GM23338 (cell line): Measurements from ENCODE around the gene UBAC2. TPM values are rescaled to one million over a fixed set of nuclear protein-coding genes. Genes with fewer than 3 reads are reported as not detected.

Experiments used
- ATAC-seq: fragments of 200-7000 bp; cut with Tn5 transposase; 3 replicates; pipeline ENCODE4 v1.9.1; 2020
- DNase-seq: peaks from one replicate; pipeline ENCODE4 v3.0.0-alpha.2; 2015; ENCODE audit warnings: low spot score
- H2AFZ ChIP-seq: fragments of 200-600 bp; sonication (generic); 2 replicates; pipeline ENCODE4 v1.8.0; 2016; ENCODE audit warnings: antibody characterized with exemption, mild to moderate bottlenecking, moderate library complexity
- H3F3A ChIP-seq: fragments of 200-600 bp; sonication (generic); replicated peaks from 2 replicates; pipeline ENCODE4 v1.8.0; 2017; ENCODE audit warnings: antibody characterized with exemption, mixed run types, low read depth
- H3K27ac ChIP-seq: fragments of 200-600 bp; sonication (generic); 2 replicates; pipeline ENCODE4 v1.6.1; 2016; ENCODE audit warnings: low read depth
- H3K27me3 ChIP-seq: fragments of 200-600 bp; sonication (generic); 2 replicates; pipeline ENCODE4 v1.8.0; 2016; ENCODE audit warnings: mild to moderate bottlenecking, mixed run types, moderate library complexity; ENCODE audit not compliant: insufficient read depth
- H3K36me3 ChIP-seq: fragments of 200-600 bp; sonication (generic); 2 replicates; pipeline ENCODE4 v1.8.0; 2016; ENCODE audit warnings: mild to moderate bottlenecking; ENCODE audit not compliant: insufficient read depth
- H3K4me1 ChIP-seq: fragments of 200-600 bp; sonication (generic); 2 replicates; pipeline ENCODE4 v1.8.0; 2016; ENCODE audit warnings: mild to moderate bottlenecking, moderate library complexity; ENCODE audit not compliant: insufficient read depth
- H3K4me2 ChIP-seq: fragments of 200-600 bp; sonication (generic); 2 replicates; pipeline ENCODE4 v1.7.1; 2017; ENCODE audit warnings: mixed run types
- H3K4me3 ChIP-seq: fragments of 200-600 bp; sonication (generic); 2 replicates; pipeline ENCODE4 v1.6.1; 2016; ENCODE audit warnings: mixed run types
- H3K79me2 ChIP-seq: fragments of 200-600 bp; sonication (generic); replicated peaks from 2 replicates; pipeline ENCODE4 v1.8.0; 2017; ENCODE audit warnings: mild to moderate bottlenecking; ENCODE audit not compliant: insufficient read depth
- H3K9me2 ChIP-seq: fragments of 200-600 bp; sonication (generic); 2 replicates; pipeline ENCODE4 v1.8.0; 2017; ENCODE audit not compliant: insufficient read depth
- H4K20me1 ChIP-seq: fragments of 200-600 bp; sonication (generic); replicated peaks from 2 replicates; pipeline ENCODE4 v1.8.0; 2017; ENCODE audit warnings: mild to moderate bottlenecking; ENCODE audit not compliant: insufficient read depth
- H3K27ac Mint-ChIP-seq: 2 replicates; pipeline ENCODE4 v1.8.0; 2020; ENCODE audit warnings: inconsistent platforms, mild to moderate bottlenecking, moderate library complexity, mixed read lengths
- H3K27me3 Mint-ChIP-seq: 3 replicates; pipeline ENCODE4 v1.8.0; 2022; ENCODE audit warnings: low read depth, mild to moderate bottlenecking, moderate library complexity, mixed read lengths, inconsistent platforms; ENCODE audit not compliant: insufficient read depth, poor library complexity
- H3K36me3 Mint-ChIP-seq: 3 replicates; pipeline ENCODE4 v1.8.0; 2021; ENCODE audit warnings: low read depth, mild to moderate bottlenecking, inconsistent platforms, moderate library complexity, mixed read lengths
- H3K4me1 Mint-ChIP-seq: 3 replicates; pipeline ENCODE4 v1.8.0; 2020; ENCODE audit warnings: mild to moderate bottlenecking, inconsistent platforms, mixed read lengths
- H3K4me3 Mint-ChIP-seq: 3 replicates; pipeline ENCODE4 v1.8.0; 2021; ENCODE audit warnings: moderate library complexity, mild to moderate bottlenecking, inconsistent platforms, mixed read lengths
- H3K9me3 Mint-ChIP-seq: 3 replicates; pipeline ENCODE4 v1.8.0; 2020; ENCODE audit warnings: moderate library complexity, mild to moderate bottlenecking, inconsistent platforms, mixed read lengths
- CREB1 ChIP-seq: fragments of 250-450 bp; sonication (Bioruptor Pico); IDR thresholded peaks from 2 replicates; pipeline ENCODE4 v1.5.0; 2020; ENCODE audit warnings: low read depth, mild to moderate bottlenecking, moderate library complexity
- EZH2 ChIP-seq: fragments of 200-600 bp; sonication (generic); IDR thresholded peaks from one replicate; pipeline ENCODE4 v1.8.0; 2017; ENCODE audit warnings: antibody characterized with exemption, mild to moderate bottlenecking, low read depth; ENCODE audit not compliant: unreplicated experiment
- EZH2phosphoT487 ChIP-seq: fragments of 200-600 bp; sonication (generic); IDR thresholded peaks from one replicate; pipeline ENCODE4 v1.8.1; 2018; ENCODE audit warnings: antibody characterized with exemption; ENCODE audit not compliant: unreplicated experiment
- JUNB ChIP-seq: IDR thresholded peaks from one replicate; pipeline ENCODE4 v1.6.1; 2016; ENCODE audit warnings: antibody characterized with exemption; ENCODE audit not compliant: unreplicated experiment
- NANOG ChIP-seq: IDR thresholded peaks from 2 replicates; pipeline ENCODE4 v1.6.1; 2016; ENCODE audit warnings: antibody characterized with exemption, borderline replicate concordance
- POLR2AphosphoS5 ChIP-seq: IDR thresholded peaks from 2 replicates; pipeline ENCODE4 v1.6.1; 2016; ENCODE audit warnings: antibody characterized with exemption, low read depth
- STAT1 ChIP-seq: IDR thresholded peaks from one replicate; pipeline ENCODE4 v1.6.1; 2016; ENCODE audit warnings: antibody characterized with exemption; ENCODE audit not compliant: unreplicated experiment
- ZNF114 ChIP-seq: fragments of 250-450 bp; sonication (Bioruptor Pico); IDR thresholded peaks from 2 replicates; pipeline ENCODE4 v1.5.0; 2020; ENCODE audit warnings: mild to moderate bottlenecking, moderate library complexity
- ZNF331 ChIP-seq: fragments of 250-450 bp; sonication (Bioruptor Pico); IDR thresholded peaks from 2 replicates; pipeline ENCODE4 v1.5.0; 2020; ENCODE audit warnings: low read depth, mild to moderate bottlenecking, moderate library complexity
- polyA plus RNA-seq: library from polyadenylated mRNA; unstranded; fragments of >200 nt; fragmentation: Nextera tagmentation; extraction: Ambion mirVana; gene quantifications from 2 replicates; pipeline ENCODE4 v1.2.1, GENCODE V29; 2016
- total RNA-seq: library from RNA; depleted of rRNA; stranded (reverse); fragments of >200 nt; shearing (Covaris generic); gene quantifications from 2 replicates; pipeline ENCODE4 v1.2.3, GENCODE V29; 2014
- TF ChIP-seq, protein P1 (sequence below): fragments of 250-450 bp; sonication (Bioruptor Pico); IDR thresholded peaks from 2 replicates; pipeline ENCODE4 v1.5.0; 2020; ENCODE audit warnings: mild to moderate bottlenecking, moderate library complexity
- TF ChIP-seq, protein P2 (sequence below): IDR thresholded peaks from 2 replicates; pipeline ENCODE4 v1.6.1; 2016; ENCODE audit warnings: antibody characterized with exemption
- TF ChIP-seq, protein P3 (sequence below): IDR thresholded peaks from one replicate; pipeline ENCODE4 v1.6.1; 2018; ENCODE audit warnings: antibody characterized with exemption; ENCODE audit not compliant: unreplicated experiment
- TF ChIP-seq, protein P4 (sequence below), 2 experiments: fragments of 200-600 bp in 1 of 2; sonication (generic) in 1 of 2; conservative IDR thresholded peaks; 2 replicates each; pipeline versions ENCODE4 v1.5.1 to v1.6.1; 2016 to 2017; ENCODE audit warnings: antibody characterized with exemption in 2 of 2, low read depth in 2 of 2, mild to moderate bottlenecking in 2 of 2, moderate library complexity in 1 of 2

Gene UBAC2
- total and polyA plus RNA-seq, 2 experiments from 2014 or later = 37.9 to 76.9 TPM

DNA sequence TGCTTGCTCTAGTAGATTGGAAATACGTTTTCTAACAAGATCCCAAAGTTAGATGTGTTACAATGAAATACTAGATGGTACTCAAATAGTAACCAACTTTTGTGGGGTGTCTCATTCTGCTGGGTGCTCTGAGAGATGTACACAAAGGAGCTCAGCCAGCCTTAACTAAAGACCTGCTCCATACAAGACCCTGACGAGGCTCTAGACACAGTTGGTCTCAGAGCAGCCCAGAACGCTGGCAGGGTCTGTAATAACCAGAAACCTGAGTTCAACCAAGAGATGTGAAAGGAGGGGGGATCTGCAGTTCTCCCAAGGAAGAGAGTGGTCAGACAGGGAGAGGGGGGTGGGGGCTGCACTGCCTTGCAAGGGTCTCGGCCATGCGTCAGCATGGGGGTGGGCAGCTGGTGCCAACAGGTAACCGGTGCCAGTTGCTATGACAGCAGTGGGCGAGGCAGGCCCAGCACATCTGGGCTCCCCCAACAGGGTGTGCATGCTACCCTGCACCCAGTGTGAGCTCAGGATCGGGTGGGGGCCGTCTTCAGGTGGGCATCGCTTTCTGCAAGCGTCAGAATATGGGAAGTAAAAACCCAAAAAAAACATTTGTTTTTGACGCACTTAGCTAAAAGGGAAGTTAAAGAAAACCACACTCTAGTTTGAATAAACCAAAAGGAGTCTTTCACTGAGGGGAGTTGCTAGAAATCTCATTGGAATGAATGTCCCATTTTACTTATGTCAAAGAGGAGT is 174.5 kb downstream of the UBAC2 start:
- Histone ChIP-seq H3K4me3 (no peak overlapping the region), H3K27ac (no peak overlapping the region), H2AFZ (no peak overlapping the region), H3K4me1 (peaks cover 19% of the 10 kb centered on the region), H3K27me3 (no peaks in the 10 kb centered on the region), H4K20me1 (no peaks in the 10 kb centered on the region), H3F3A (0 out of 2 replicates have a peak, but pooled peaks cover 5% of the 10 kb centered on the region), H3K79me2 (no peaks in the 10 kb centered on the region), H3K36me3 (peaks cover 6% of the 10 kb centered on the region; the same call in 1 of the 2 replicates), H3K9me2 (no peaks in the 10 kb centered on the region), H3K4me2 (no peak overlapping the region)
- H3K36me3 Mint-ChIP-seq = peaks cover 12% of the 10 kb centered on the region; the same call in 2 of the 3 replicates
- peaks cover 24% of the 10 kb centered on the region for H3K4me1 Mint-ChIP-seq
- ATAC-seq = no peak
- TF ChIP-seq EZH2phosphoT487 (no peak), STAT1 (no peak), JUNB (no peak), EZH2 (no peak), ZNF331 (CRISPR knock-in tag) (no peak), NANOG (no peak), POLR2AphosphoS5 (no peak), CREB1 (no peak), ZNF114 (CRISPR knock-in tag) (no peak)
- TF ChIP-seq, protein P1, sequence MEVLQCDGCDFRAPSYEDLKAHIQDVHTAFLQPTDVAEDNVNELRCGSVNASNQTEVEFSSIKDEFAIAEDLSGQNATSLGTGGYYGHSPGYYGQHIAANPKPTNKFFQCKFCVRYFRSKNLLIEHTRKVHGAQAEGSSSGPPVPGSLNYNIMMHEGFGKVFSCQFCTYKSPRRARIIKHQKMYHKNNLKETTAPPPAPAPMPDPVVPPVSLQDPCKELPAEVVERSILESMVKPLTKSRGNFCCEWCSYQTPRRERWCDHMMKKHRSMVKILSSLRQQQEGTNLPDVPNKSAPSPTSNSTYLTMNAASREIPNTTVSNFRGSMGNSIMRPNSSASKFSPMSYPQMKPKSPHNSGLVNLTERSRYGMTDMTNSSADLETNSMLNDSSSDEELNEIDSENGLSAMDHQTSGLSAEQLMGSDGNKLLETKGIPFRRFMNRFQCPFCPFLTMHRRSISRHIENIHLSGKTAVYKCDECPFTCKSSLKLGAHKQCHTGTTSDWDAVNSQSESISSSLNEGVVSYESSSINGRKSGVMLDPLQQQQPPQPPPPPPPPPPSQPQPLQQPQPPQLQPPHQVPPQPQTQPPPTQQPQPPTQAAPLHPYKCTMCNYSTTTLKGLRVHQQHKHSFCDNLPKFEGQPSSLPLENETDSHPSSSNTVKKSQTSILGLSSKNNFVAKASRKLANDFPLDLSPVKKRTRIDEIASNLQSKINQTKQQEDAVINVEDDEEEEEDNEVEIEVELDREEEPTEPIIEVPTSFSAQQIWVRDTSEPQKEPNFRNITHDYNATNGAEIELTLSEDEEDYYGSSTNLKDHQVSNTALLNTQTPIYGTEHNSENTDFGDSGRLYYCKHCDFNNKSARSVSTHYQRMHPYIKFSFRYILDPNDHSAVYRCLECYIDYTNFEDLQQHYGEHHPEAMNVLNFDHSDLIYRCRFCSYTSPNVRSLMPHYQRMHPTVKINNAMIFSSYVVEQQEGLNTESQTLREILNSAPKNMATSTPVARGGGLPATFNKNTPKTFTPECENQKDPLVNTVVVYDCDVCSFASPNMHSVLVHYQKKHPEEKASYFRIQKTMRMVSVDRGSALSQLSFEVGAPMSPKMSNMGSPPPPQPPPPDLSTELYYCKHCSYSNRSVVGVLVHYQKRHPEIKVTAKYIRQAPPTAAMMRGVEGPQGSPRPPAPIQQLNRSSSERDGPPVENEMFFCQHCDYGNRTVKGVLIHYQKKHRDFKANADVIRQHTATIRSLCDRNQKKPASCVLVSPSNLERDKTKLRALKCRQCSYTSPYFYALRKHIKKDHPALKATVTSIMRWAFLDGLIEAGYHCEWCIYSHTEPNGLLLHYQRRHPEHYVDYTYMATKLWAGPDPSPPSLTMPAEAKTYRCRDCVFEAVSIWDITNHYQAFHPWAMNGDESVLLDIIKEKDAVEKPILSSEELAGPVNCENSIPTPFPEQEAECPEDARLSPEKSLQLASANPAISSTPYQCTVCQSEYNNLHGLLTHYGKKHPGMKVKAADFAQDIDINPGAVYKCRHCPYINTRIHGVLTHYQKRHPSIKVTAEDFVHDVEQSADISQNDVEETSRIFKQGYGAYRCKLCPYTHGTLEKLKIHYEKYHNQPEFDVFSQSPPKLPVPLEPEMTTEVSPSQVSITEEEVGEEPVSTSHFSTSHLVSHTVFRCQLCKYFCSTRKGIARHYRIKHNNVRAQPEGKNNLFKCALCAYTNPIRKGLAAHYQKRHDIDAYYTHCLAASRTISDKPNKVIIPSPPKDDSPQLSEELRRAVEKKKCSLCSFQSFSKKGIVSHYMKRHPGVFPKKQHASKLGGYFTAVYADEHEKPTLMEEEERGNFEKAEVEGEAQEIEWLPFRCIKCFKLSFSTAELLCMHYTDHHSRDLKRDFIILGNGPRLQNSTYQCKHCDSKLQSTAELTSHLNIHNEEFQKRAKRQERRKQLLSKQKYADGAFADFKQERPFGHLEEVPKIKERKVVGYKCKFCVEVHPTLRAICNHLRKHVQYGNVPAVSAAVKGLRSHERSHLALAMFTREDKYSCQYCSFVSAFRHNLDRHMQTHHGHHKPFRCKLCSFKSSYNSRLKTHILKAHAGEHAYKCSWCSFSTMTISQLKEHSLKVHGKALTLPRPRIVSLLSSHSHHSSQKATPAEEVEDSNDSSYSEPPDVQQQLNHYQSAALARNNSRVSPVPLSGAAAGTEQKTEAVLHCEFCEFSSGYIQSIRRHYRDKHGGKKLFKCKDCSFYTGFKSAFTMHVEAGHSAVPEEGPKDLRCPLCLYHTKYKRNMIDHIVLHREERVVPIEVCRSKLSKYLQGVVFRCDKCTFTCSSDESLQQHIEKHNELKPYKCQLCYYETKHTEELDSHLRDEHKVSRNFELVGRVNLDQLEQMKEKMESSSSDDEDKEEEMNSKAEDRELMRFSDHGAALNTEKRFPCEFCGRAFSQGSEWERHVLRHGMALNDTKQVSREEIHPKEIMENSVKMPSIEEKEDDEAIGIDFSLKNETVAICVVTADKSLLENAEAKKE (CRISPR knock-in tag) = no peak
- TF ChIP-seq, protein P2, sequence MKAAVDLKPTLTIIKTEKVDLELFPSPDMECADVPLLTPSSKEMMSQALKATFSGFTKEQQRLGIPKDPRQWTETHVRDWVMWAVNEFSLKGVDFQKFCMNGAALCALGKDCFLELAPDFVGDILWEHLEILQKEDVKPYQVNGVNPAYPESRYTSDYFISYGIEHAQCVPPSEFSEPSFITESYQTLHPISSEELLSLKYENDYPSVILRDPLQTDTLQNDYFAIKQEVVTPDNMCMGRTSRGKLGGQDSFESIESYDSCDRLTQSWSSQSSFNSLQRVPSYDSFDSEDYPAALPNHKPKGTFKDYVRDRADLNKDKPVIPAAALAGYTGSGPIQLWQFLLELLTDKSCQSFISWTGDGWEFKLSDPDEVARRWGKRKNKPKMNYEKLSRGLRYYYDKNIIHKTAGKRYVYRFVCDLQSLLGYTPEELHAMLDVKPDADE = no peak
- TF ChIP-seq, protein P3, sequence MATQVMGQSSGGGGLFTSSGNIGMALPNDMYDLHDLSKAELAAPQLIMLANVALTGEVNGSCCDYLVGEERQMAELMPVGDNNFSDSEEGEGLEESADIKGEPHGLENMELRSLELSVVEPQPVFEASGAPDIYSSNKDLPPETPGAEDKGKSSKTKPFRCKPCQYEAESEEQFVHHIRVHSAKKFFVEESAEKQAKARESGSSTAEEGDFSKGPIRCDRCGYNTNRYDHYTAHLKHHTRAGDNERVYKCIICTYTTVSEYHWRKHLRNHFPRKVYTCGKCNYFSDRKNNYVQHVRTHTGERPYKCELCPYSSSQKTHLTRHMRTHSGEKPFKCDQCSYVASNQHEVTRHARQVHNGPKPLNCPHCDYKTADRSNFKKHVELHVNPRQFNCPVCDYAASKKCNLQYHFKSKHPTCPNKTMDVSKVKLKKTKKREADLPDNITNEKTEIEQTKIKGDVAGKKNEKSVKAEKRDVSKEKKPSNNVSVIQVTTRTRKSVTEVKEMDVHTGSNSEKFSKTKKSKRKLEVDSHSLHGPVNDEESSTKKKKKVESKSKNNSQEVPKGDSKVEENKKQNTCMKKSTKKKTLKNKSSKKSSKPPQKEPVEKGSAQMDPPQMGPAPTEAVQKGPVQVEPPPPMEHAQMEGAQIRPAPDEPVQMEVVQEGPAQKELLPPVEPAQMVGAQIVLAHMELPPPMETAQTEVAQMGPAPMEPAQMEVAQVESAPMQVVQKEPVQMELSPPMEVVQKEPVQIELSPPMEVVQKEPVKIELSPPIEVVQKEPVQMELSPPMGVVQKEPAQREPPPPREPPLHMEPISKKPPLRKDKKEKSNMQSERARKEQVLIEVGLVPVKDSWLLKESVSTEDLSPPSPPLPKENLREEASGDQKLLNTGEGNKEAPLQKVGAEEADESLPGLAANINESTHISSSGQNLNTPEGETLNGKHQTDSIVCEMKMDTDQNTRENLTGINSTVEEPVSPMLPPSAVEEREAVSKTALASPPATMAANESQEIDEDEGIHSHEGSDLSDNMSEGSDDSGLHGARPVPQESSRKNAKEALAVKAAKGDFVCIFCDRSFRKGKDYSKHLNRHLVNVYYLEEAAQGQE = no peak
- TF ChIP-seq, protein P4, sequence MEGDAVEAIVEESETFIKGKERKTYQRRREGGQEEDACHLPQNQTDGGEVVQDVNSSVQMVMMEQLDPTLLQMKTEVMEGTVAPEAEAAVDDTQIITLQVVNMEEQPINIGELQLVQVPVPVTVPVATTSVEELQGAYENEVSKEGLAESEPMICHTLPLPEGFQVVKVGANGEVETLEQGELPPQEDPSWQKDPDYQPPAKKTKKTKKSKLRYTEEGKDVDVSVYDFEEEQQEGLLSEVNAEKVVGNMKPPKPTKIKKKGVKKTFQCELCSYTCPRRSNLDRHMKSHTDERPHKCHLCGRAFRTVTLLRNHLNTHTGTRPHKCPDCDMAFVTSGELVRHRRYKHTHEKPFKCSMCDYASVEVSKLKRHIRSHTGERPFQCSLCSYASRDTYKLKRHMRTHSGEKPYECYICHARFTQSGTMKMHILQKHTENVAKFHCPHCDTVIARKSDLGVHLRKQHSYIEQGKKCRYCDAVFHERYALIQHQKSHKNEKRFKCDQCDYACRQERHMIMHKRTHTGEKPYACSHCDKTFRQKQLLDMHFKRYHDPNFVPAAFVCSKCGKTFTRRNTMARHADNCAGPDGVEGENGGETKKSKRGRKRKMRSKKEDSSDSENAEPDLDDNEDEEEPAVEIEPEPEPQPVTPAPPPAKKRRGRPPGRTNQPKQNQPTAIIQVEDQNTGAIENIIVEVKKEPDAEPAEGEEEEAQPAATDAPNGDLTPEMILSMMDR (conservative IDR thresholded peaks at IDR 0.05; ENCODE audit: low read depth in 2 of 2) = no peak
- no peaks in the 10 kb centered on the region for H3K9me3 Mint-ChIP-seq
- H3K4me3 Mint-ChIP-seq = no peak overlapping the region
- no peak overlapping the region for H3K27ac Mint-ChIP-seq
- peaks cover 13% of the 10 kb centered on the region for H3K27me3 Mint-ChIP-seq
- DNase-seq = no peak
